ENCODE measurements around the gene SKA1.

DNA sequence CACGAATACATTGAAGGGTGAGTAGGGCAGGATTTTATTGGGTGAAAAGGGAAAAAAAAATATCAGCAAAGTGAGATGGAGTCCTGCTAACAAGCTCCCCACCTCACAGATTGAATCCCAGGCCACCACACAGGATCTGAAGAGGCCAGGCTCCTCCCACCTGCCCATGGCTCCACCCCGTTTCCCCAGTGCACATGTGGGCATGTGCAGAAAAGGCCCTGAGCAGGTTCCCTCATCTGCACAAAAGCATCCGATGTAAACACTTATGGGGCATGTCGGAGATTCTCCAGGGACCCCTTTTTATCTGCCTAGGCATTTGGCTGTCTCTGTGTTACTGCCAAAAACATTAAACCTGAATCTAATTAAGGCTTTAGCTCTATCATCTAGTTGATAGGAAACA, 35.2 kb downstream of the SKA1 start:
- TF ChIP-seq MYC (IDR thresholded peaks at IDR 0.05; ENCODE audit: low read depth, low read length) (no peak), MYC (CRISPR knock-in tag; IDR thresholded peaks at IDR 0.05; ENCODE audit: borderline replicate concordance, low read depth) (no peak), ZBTB8A (IDR thresholded peaks at IDR 0.05; ENCODE audit: partially characterized antibody) (no peak), RNF2 (IDR thresholded peaks at IDR 0.05) (no peak), NFIX (CRISPR knock-in tag; IDR thresholded peaks at IDR 0.05; ENCODE audit: low read depth) (no peak), ESRRA (IDR thresholded peaks at IDR 0.05; ENCODE audit: borderline replicate concordance, low read depth) (no peak), JUN (IDR thresholded peaks at IDR 0.05; ENCODE audit: borderline replicate concordance, low read depth, low read length) (no peak), JUN (CRISPR knock-in tag; IDR thresholded peaks at IDR 0.05; ENCODE audit: borderline replicate concordance) (no peak), ILF3 (IDR thresholded peaks at IDR 0.05; ENCODE audit: borderline replicate concordance) (no peak), NRF1 (conservative IDR thresholded peaks at IDR 0.05 in 1 of 2, IDR thresholded peaks at IDR 0.05 in 1 of 2) (peak; percentile 68 to 74), RCOR1 (IDR thresholded peaks at IDR 0.05; ENCODE audit: borderline replicate concordance in 1 of 2, low read depth in 2 of 2, low read length in 2 of 2) (no peak), SMAD4 (CRISPR knock-in tag; conservative IDR thresholded peaks at IDR 0.05) (no peak)
- TF ChIP-seq, protein P1, sequence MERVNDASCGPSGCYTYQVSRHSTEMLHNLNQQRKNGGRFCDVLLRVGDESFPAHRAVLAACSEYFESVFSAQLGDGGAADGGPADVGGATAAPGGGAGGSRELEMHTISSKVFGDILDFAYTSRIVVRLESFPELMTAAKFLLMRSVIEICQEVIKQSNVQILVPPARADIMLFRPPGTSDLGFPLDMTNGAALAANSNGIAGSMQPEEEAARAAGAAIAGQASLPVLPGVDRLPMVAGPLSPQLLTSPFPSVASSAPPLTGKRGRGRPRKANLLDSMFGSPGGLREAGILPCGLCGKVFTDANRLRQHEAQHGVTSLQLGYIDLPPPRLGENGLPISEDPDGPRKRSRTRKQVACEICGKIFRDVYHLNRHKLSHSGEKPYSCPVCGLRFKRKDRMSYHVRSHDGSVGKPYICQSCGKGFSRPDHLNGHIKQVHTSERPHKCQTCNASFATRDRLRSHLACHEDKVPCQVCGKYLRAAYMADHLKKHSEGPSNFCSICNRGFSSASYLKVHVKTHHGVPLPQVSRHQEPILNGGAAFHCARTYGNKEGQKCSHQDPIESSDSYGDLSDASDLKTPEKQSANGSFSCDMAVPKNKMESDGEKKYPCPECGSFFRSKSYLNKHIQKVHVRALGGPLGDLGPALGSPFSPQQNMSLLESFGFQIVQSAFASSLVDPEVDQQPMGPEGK (CRISPR knock-in tag; IDR thresholded peaks at IDR 0.05; ENCODE audit: borderline replicate concordance), result no peak
- TF ChIP-seq, protein P2, sequence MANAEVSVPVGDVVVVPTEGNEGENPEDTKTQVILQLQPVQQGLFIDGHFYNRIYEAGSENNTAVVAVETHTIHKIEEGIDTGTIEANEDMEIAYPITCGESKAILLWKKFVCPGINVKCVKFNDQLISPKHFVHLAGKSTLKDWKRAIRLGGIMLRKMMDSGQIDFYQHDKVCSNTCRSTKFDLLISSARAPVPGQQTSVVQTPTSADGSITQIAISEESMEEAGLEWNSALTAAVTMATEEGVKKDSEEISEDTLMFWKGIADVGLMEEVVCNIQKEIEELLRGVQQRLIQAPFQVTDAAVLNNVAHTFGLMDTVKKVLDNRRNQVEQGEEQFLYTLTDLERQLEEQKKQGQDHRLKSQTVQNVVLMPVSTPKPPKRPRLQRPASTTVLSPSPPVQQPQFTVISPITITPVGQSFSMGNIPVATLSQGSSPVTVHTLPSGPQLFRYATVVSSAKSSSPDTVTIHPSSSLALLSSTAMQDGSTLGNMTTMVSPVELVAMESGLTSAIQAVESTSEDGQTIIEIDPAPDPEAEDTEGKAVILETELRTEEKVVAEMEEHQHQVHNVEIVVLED (CRISPR knock-in tag; IDR thresholded peaks at IDR 0.05), result no peak
- TF ChIP-seq, protein P3, sequence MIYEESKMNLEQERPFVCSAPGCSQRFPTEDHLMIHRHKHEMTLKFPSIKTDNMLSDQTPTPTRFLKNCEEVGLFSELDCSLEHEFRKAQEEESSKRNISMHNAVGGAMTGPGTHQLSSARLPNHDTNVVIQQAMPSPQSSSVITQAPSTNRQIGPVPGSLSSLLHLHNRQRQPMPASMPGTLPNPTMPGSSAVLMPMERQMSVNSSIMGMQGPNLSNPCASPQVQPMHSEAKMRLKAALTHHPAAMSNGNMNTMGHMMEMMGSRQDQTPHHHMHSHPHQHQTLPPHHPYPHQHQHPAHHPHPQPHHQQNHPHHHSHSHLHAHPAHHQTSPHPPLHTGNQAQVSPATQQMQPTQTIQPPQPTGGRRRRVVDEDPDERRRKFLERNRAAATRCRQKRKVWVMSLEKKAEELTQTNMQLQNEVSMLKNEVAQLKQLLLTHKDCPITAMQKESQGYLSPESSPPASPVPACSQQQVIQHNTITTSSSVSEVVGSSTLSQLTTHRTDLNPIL (CRISPR knock-in tag; IDR thresholded peaks at IDR 0.05), result no peak
